CD4-positive, alpha-beta T cell treated with Interleukin-1 beta for 1 hour (primary cell): ENCODE measurements around the gene ANKRD34C.
A peak's percentile ranks its signal among the peaks of the same experiment; 100 is the strongest.

Experiments used
- DNase-seq, 2 donors: peaks; one replicate each; pipeline ENCODE4 v3.0.0-alpha.2; 2020 to 2022

The ANKRD34C gene

DNA sequence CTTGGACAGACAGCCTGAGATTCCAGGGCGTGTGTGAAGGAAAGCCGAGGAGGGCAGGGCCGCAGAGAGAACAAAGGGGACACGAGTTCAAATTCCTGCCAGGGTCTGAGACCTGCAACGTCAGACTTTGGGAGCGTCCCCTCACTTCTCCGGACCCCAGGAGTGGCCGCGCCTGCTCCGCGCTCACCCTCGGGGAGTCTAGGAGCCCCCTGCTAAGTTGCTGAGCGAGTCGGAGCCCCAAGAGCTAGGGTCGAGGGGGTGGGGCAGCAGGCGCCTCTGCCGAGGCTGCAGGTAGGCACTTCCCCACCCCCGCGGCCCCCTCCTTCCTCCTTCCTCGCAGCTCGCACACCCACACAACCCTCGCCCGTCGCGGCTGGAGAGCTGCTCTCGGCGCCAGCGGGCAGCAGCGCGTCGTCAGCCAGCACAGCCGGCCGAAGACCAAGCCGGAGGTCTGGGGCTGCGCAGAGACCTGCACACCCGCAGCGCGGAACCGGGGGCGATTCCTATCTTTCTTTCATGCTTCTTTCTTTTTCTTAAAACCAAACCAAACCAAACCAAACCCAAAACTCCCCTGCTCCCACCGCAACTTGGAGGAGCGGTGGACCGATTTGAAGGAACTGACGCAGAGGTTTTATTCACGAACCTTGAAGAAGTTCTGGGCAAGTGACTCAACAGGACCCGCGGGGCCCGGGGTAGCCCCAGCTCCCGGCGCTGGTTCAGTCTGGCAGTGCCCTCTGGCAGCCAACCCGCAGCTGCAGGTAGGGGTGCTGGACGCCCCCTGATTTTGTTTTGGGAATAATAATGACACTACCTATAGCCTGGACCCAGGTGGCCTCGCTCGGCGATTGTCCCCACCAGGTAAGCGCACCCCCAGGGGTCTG, at the start of gene ANKRD34C:
TSS of gene ANKRD34C (plus strand) at position 352 of the 881 bp plus-strand sequence. CDS start 10,563 bp downstream, outside the sequence.
- DNase-seq, result no peak

DNA sequence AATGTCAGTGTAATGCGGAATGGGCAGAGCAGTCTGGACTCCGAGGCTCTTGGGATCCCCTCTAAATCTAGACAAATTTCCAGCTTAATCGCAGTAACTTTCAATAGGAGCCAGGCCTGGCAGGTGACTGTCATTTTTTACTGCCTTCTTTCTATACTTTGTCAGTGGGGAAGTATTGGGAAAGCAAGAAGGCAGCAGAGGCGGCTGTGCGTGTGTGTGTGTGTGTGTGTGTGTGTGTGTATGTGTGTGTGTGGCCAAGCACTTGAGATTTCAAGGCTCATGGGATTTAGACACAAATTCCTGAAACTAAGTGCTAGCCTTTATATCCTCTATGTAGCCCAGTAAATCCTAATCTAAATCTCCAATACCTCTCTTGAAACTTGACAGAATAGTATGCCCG, 49.3 kb upstream of the ANKRD34C start:
- DNase-seq, result no peak

DNA sequence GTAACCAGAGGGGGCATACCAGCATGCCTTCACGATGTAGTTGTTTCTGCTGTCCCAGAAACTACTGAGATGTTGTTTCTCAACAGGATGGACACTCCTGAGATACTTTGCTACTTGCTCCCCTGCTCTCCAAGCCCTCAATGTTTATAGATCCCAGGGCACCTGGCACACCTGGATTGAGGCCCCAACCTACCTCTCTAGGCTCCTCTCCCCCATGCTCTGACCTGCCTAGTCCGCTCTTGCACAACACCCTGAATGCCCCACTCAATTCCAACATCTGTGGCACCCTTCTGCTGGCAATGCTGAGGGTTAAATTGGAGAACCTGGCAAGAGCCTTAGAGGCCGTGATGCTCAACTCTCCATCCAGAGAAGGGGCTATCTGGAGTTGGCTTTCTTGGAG, 42.5 kb upstream of the ANKRD34C start:
- DNase-seq, result no peak

GRCh38 chr15:79243723-79244122, 38.8 kb upstream of the ANKRD34C start:
- DNase-seq, result no peak

GRCh38 chr15:79244876-79245275, 37.6 kb upstream of the ANKRD34C start:
- no peak for DNase-seq

DNA sequence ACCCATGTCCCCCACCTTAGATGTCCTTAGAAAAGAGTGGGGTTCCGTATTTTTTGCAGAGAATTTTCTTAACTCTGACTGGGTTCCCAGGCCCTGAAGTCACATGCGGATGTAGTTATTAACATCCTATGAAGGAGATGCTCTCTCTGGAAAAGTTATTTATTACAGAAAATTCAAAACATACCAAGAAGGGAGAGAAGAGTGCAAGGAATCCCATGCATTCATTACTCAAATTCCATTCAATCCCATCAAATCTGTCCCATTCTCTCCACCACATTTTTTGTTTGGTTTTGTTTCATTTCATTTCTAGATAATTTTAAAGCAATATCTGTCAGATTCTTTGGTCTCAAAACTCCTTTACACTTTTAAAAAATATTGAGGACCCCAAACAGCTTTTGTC, 34.3 kb upstream of the ANKRD34C start:
- no peak for DNase-seq

GRCh38 chr15:79257454-79257853, 25.1 kb upstream of the ANKRD34C start:
- DNase-seq, result no peak

- DNase-seq, result no peak
Observed at GRCh38 chr15:79261836-79262235, 20.7 kb upstream of the ANKRD34C start.

DNA sequence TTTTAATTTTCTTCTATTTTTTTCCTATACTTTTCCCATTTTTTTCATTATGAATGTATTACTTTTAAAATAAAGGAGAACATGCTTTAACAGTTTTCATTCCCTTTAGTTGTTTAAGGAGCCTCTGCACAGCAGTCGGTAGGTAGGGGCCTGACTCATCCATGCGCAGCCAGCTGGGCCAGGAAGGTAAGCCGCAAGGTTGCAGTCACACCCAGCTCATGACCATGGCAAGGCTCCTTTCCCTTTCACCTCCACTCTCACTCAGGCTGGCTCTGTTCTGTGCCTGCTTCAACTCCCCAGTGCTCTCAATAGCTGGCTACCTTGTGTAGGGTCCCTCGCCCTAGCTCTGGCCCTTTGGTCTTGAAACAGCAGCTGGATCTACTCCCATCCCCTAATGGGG, 17.4 kb upstream of the ANKRD34C start:
- no peak for DNase-seq

DNA sequence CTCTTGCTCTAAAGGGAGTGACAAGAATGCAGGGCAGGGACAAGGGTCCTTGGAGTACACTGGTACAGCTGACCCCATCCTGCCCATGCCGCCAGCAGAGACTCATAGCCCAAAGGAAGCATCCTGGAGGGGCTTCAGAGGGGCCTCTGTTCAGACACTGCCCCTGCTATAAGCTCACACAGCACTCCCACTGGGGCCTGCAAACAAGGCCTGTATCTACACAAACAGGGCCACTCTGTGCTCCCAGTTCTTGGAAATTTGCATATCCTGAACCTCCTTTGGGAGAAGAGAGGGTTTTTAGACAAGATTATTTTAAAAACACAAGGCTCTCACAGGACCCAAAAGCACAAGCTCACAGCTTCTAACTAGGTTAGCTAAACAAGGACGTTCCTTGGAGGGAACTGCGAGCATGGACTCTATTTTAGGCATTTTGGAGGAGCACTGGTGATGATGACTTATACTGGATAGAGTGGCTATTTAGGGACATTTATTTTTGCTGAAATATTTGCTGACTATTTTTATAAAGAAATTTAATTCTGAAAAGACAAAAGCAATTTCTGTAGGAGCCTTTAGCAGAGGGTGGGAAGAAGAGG, 16.4 kb upstream of the ANKRD34C start:
- no peak for DNase-seq

- DNase-seq, result peak; percentile 3 to 4
Observed at GRCh38 chr15:79283252-79284048, 928 bp downstream of the ANKRD34C start.

DNA sequence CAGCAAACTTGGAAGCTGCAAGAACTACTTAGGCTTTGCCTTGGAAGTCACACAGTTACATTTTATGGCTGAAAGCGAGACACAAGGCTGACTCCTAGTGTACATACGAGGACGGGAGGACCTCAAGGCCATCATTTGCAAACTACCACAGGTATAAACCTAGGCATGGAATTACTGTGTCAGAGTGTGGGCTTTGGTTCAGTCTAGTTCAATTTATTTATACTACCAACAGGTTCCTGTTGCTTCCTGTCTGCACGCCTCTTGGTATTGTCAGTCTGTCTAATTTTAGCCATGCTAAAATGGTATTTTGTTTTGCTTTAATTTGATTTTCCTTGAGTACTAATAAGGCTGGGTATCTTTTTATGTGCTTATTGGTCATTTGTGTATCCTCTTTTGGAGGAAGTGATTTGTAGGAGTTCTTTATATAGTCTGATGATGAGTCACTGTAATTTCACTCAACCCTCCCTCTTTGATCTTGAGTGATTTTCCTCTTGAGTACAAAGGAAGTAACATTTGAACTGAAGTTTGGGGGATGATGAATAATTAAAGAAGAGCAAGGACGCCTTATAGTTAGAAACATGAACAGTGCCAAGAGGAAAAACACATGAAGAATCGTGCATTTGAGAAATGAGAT, 8.2 kb downstream of the ANKRD34C start:
- no peak for DNase-seq

GRCh38 chr15:79292011-79292410, 9.5 kb downstream of the ANKRD34C start:
- DNase-seq, result no peak

- no peak for DNase-seq
Observed at GRCh38 chr15:79294075-79294474, 11.6 kb downstream of the ANKRD34C start.

GRCh38 chr15:79296583-79296982, 14.1 kb downstream of the ANKRD34C start:
- no peak for DNase-seq

GRCh38 chr15:79299126-79299840, 16.8 kb downstream of the ANKRD34C start:
- no peak for DNase-seq

GRCh38 chr15:79299841-79300235, 17.3 kb downstream of the ANKRD34C start:
- DNase-seq, result no peak

DNA sequence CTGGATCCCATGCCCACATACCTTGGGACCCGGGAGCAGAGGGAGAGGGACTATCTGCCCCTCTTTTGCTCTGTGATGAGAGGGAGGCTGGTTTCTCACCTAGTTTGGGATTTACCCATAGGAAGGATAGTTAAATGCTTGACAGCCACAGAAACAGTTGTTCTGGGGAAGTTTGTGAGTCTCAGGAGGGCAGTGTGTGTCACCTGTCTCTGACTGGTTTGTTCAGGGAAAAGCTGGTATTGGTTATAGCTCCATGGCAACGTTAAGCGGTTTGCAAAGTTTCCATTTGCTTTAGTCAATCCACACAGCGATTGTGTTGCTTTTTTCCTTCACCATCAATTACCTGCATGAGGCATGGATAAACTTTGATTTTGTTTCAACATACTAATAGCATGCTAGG, 24.7 kb downstream of the ANKRD34C start:
- DNase-seq, result no peak

DNA sequence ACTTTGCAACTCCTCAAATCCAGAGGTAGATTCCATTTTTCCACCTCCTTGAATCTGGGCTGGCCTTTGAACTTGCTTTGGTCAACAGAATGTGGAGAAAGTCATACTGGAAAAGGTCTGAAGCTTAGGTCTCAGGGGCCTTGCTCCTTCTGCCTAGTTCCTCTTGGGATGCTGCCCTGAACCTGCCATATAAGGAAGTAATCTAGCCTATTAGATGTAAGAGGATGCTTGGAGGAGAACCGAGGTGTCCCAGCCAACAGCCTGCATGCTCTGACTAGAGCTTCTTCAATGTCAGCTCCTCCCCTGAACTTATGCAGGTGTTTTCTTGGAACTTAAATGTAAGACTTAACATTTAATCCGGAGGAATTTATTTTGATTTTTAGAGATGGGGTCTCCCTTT, 26.4 kb downstream of the ANKRD34C start:
- no peak for DNase-seq

DNA sequence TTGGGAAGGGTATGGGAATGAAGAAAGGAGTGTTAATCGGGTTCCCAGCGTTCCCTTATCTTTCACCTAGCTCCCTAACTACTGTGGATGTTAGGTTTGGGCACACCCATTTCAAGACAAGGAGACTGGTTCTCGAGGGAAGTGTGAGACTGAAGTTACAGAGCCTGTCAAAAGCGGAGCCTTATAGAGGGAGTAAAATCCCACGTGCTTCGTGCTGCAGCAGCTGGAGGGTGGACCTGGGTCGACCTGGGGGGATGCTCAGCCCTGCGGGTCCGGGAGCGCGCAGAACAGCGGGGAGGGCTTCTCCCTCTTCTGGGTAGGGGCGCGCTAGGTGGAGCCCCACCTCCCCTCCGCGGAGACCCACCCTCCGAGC, 28.1 kb downstream of the ANKRD34C start:
- DNase-seq, result no peak

GRCh38 chr15:79310985-79311900, 28.7 kb downstream of the ANKRD34C start, which contains the start of gene TMED3:
TMED3 (plus strand) TSS chr15:79311112; CDS start chr15:79311250, 138 bp downstream.
- peak; percentile 85 to 90 for DNase-seq
